ENCODE data around the gene CKMT2.

DNA sequence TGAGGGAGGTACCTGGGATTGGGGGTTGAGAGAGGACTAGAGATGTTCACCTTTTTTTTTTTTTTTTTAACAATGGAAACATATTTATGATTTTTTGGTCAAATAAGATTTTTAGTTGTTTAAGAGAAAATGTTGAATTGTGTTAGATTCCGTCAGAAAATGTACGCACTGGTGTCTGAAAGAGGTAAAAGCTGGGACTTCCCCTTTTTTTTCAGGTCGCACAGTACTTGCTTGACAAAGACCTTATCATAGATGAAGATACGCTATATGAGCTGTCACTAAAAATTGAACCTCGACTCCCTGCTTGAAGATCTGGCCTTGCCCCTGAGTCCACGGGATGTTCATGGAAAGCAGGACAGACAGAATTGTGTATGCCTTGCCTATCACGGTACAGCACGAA lies 7.7 kb upstream of the CKMT2 start:
- TF ChIP-seq, protein P1, sequence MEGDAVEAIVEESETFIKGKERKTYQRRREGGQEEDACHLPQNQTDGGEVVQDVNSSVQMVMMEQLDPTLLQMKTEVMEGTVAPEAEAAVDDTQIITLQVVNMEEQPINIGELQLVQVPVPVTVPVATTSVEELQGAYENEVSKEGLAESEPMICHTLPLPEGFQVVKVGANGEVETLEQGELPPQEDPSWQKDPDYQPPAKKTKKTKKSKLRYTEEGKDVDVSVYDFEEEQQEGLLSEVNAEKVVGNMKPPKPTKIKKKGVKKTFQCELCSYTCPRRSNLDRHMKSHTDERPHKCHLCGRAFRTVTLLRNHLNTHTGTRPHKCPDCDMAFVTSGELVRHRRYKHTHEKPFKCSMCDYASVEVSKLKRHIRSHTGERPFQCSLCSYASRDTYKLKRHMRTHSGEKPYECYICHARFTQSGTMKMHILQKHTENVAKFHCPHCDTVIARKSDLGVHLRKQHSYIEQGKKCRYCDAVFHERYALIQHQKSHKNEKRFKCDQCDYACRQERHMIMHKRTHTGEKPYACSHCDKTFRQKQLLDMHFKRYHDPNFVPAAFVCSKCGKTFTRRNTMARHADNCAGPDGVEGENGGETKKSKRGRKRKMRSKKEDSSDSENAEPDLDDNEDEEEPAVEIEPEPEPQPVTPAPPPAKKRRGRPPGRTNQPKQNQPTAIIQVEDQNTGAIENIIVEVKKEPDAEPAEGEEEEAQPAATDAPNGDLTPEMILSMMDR (conservative IDR thresholded peaks at IDR 0.05 in 1 of 2, IDR thresholded peaks at IDR 0.05 in 1 of 2; ENCODE audit: low read depth in 1 of 2, low read length in 2 of 2): no peak
- TF ChIP-seq EZH2 (IDR thresholded peaks at IDR 0.05; ENCODE audit: low read length, missing control alignments): no peak

Measured in fibroblast of lung (primary cell).